GM19455 (cell line): ENCODE results near the gene COL24A1.
"Not testable (repeated sequence)": the region's sequence is repeated elsewhere in the genome, so short reads cannot be mapped to it uniquely, and the experiment has no call there.

Experiments used
- ATAC-seq: cut with Tn5 transposase; IDR thresholded peaks from one replicate; pipeline ENCODE4 v1.9.1; 2021; ENCODE audit not compliant: unreplicated experiment

COL24A1 gene

GRCh38 chr1:85998105-85998855 lies 158.3 kb downstream of the COL24A1 start:
- no peak for ATAC-seq

DNA sequence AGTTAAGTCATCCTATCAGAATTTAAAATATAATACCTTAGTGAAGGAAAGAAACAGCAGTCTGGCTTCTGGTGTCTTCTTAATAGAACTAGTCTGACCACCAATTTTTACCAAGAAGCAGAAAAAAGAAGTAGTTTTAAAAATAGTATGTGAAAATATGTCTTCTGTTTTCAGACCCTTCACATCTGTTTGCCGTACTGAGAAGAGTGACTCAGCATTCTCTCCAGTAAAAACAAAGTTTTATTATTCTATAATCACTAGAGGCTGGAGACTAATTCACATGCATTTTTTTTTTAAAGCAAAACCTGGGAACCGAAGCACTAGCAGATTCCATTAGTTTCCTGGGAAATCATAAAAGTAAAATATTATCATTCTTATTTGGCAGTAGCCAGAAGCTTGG lies 163.8 kb downstream of the COL24A1 start:
- peak; percentile 79 for ATAC-seq

GRCh38 chr1:85991261-85991660 lies 165.3 kb downstream of the COL24A1 start:
- peak; percentile 36 for ATAC-seq

- ATAC-seq, result no peak
Observed at GRCh38 chr1:85984636-85985035, 171.9 kb downstream of the COL24A1 start.

GRCh38 chr1:85983316-85983715 lies 173.3 kb downstream of the COL24A1 start:
- ATAC-seq, result no peak

DNA sequence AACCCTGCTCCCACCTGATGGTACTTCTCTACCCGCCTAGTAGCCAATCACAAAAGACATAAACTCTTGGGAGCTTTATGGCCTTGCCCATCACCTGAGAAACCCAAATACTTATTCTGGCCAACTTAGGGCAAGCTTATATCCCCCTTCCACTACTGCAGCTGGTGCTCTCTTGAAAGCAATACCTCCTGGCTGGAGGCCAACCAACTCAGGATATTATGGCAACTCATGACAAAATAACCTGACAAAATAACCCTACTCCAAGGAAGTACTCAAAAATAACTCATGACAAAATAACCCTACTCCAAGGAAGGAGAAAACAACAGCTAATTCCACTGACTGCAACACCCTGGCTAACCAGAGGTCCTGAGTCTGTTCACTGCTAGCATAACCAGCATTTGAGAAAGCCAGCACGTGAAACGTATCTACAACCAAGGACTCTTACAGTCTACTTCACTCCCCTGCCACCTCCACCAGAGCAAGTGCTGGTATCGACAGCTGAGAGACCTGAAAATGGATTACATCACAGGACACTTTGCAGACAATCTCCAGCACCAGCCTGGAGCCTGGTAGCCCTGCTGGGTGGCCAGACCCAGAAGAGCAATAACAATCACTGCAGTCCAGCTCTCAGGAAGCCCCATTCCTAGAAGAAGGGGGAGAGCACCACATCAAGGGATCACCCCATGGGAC lies 179.9 kb downstream of the COL24A1 start:
- ATAC-seq, result no peak

- no peak for ATAC-seq
Observed at GRCh38 chr1:85975912-85976371, 180.6 kb downstream of the COL24A1 start.

- ATAC-seq, result no peak
Observed at GRCh38 chr1:85962457-85962856, 194.1 kb downstream of the COL24A1 start.

GRCh38 chr1:85957760-85958159 lies 198.8 kb downstream of the COL24A1 start:
- ATAC-seq, result no peak

GRCh38 chr1:85955218-85955617 lies 201.4 kb downstream of the COL24A1 start:
- ATAC-seq, result not testable (repeated sequence)

GRCh38 chr1:85952460-85952859 lies 204.1 kb downstream of the COL24A1 start:
- no peak for ATAC-seq

- ATAC-seq, result no peak
Observed at GRCh38 chr1:85947186-85947585, 209.4 kb downstream of the COL24A1 start.

- ATAC-seq, result no peak
Observed at GRCh38 chr1:85943945-85944344, 212.6 kb downstream of the COL24A1 start.

GRCh38 chr1:85943526-85943925 lies 213.0 kb downstream of the COL24A1 start:
- no peak for ATAC-seq

- no peak for ATAC-seq
Observed at GRCh38 chr1:85940656-85941306, 215.8 kb downstream of the COL24A1 start.

DNA sequence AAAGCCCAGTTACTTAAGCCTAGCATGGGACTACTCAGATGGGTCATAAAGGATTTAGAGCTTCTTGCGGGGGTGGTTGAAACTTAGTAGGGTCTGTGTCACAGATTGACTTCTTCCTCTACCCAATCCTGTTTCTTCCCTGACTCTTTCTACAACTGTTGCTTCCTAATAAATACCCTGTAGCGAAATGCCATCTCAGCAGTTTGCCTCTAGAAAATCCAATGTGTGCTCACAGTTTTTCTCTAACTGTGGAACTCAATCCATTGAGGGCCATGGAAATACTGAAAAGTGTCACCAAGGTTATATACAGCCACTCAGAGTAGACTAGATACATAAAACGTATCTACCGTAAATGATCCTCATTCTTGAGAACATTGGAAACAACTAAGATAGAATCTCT lies 217.7 kb downstream of the COL24A1 start:
- ATAC-seq, result no peak

- ATAC-seq, result no peak
Observed at GRCh38 chr1:85936470-85936869, 220.1 kb downstream of the COL24A1 start.

GRCh38 chr1:85936057-85936456 lies 220.5 kb downstream of the COL24A1 start:
- no peak for ATAC-seq

DNA sequence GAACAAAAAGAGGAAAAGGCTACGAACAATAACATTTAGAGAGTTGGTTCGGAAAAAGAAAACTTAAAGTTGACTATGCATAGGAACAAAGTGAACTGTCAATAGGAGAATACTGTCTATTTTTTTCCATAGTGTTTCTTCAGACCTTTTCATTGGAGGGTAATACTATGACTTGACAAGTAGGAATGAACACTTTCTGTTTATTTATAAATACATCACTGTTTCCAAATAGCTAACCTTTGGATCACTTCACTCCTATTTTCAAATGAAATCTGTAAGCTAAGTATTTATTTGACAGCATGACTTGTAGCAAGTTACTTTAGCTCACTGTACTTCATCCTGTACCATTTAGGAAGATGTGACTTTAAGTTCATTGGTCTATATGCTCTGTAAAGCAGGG lies 221.3 kb downstream of the COL24A1 start:
- ATAC-seq, result no peak

DNA sequence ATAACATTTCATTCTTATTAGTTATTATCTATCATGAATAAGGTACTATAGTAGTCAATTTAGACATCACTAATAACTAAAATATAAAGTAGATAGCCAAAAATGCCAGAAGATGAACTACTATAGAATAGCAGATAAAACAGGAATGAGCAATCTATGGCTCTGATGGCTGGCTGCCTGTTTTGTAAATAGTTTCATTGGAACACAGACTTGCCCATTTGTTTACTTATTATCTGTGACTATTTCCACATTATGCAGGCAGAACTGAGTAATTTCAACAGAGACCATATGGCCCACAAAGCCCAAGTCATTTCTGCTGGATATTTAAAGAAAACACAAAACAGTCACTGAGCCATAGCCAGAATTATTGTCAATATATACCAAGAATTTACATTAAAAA lies 222.1 kb downstream of the COL24A1 start:
- no peak for ATAC-seq

DNA sequence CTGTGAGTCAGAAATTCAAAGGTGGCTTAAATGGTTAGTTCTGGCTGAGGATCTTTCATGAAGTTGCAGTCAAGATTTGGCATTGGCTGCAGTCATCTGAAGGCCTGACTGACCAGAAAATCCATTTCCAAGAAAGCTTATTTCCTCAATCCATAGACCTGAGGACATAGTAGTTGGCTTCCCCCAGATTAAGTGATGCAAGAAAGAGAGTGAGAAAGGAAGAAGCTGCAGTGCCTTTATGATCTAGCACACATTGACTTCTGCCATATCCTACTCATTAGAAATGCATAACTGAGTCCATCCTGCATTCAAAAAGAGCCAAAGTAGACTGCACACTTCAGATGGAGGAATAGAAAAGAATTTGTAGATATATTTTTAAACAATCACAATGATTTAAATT lies 222.6 kb downstream of the COL24A1 start:
- ATAC-seq, result no peak

DNA sequence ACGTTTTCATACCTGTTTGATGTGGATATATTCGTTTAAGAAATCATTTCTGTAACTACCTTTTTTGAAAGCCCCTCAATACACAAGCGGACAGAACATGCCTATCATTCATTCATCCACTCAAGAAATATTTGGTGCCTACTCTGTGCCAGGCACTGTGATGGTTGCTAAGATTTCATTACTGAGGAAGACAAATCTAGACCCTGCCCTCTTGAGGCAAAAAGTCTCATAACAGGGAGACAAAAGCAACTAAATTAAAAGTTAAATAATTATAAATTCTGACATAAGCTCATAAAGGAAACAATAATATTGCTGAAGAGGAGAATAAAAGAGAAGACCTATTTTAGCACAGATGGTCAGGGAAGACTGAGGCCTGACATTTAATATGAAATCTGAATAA lies 244.8 kb downstream of the COL24A1 start:
- no peak for ATAC-seq
